Left lung (tissue), 10 donors: ENCODE measurements around the gene KIAA0513. TPM values are rescaled to one million over a fixed set of nuclear protein-coding genes. Genes with fewer than 3 reads are reported as not detected.

Source experiments
- ATAC-seq: fragments of 200-7000 bp; cut with Tn5 transposase; one replicate; pipeline ENCODE4 v1.9.1; 2020; ENCODE audit warnings: moderate library complexity
- DNase-seq, 4 donors: peaks; one replicate each; pipeline ENCODE4 v3.0.0-alpha.2; 2013 to 2020
- H3K27ac ChIP-seq, 2 donors: fragments of 200-600 bp; sonication (generic) in 1 of 2; one replicate each; pipeline versions ENCODE4 v1.5.0 to v1.8.0; 2020 to 2021
- H3K27me3 ChIP-seq, 2 donors: fragments of 200-600 bp; sonication (generic) in 1 of 2; one replicate each; pipeline versions ENCODE4 v1.5.0 to v1.8.0; 2020 to 2021
- H3K36me3 ChIP-seq, 2 donors: fragments of 200-600 bp; sonication (generic) in 1 of 2; one replicate each; pipeline versions ENCODE4 v1.5.0 to v1.8.0; 2020 to 2021
- H3K4me1 ChIP-seq, 2 donors: fragments of 200-600 bp; one replicate each; pipeline ENCODE4 v1.8.0; 2021
- H3K4me3 ChIP-seq, 2 donors: fragments of 200-600 bp; sonication (generic) in 1 of 2; one replicate each; pipeline versions ENCODE4 v1.5.0 to v1.8.0; 2020 to 2021; ENCODE audit warnings: mild to moderate bottlenecking in 1 of 2
- H3K9me3 ChIP-seq, 2 donors: fragments of 200-600 bp; sonication (generic) in 1 of 2; one replicate each; pipeline versions ENCODE4 v1.5.0 to v1.8.0; 2020 to 2021
- intact Hi-C, 2 donors: fragments of 100-400 bp; cut with DNase I; formaldehyde crosslinking; loops; one replicate each; pipeline versions ENCODE4 v1.11.2 to v1.14.2; 2022
- polyA plus RNA-seq, 6 donors: library from polyadenylated mRNA; unstranded; fragments of 120-200 nt; gene quantifications; one replicate each; pipeline ENCODE4 v1.2.1, GENCODE V29; 2013; ENCODE audit not compliant: insufficient read length in 6 of 6
- total RNA-seq, 2 donors: library from RNA; stranded (reverse); fragmentation: NEBNext Ultra II Directional; extraction: Animal tissue kit (Norgen Biotek cat#: 25700); gene quantifications; one replicate each; pipeline ENCODE4 v1.2.1, GENCODE V29; 2021
- TF ChIP-seq, protein P1 (sequence below), 2 donors: fragments of 200-600 bp; sonication (generic) in 1 of 2; IDR thresholded peaks; one replicate each; pipeline versions ENCODE4 v1.5.0 to v1.8.0; 2021; ENCODE audit warnings: antibody characterized with exemption in 2 of 2
- donor health status: DM: no; HTN: yes; CAD: no.
- donor health status: DM: no; HTN: no; CAD: no.

KIAA0513 gene
- total and polyA plus RNA-seq, 8 donors: 4.4 to 31.7 (median 7.6) TPM

DNA sequence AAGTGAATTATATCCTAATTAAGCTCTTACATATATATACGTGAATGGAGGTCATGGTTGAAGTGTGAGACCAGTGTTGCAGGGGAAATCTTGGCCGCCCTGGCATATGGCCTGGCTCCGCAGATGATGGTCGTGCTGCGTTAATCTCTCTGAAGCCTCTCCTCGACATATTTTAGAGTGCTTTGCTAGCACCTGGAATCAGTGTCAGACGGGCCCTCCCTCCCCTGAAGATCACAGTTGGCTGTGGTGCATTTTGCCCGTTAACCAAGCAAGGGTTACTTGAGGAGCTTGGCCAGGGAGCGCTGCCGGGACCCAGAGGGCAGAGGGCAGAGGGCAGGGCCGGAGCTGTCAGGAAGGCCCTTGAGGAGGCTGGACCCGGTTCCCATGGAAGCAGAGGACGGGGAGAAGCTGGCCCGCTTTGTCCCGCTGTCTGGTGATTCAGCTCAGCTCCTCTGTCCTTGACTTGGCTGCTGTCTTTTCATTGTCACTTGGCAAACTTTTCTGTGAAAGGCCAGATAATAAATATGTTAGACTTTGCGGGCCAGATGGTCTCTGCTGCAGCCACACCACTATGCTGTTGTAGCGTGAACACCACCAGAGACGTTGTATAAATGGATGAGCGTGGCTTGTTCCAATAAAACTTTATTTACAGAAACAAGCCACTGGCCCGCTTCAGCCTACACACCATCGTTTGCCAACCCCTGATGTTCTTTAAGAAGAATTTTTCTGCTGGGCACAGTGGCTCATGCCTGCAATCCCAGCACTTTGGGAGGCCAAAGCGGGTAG is 52.4 kb downstream of the KIAA0513 start:
- Histone ChIP-seq H3K27me3 (peaks cover 0 to 6% of the 10 kb centered on the region in 2 donors), H3K4me1 (peaks cover 0 to 33% of the 10 kb centered on the region in 2 donors), H3K4me3 (no peak overlapping the region), H3K27ac (no peak overlapping the region), H3K9me3 (no peaks in the 10 kb centered on the region), H3K36me3 (peaks cover 0 to 71% of the 10 kb centered on the region in 2 donors)
- TF ChIP-seq, protein P1, sequence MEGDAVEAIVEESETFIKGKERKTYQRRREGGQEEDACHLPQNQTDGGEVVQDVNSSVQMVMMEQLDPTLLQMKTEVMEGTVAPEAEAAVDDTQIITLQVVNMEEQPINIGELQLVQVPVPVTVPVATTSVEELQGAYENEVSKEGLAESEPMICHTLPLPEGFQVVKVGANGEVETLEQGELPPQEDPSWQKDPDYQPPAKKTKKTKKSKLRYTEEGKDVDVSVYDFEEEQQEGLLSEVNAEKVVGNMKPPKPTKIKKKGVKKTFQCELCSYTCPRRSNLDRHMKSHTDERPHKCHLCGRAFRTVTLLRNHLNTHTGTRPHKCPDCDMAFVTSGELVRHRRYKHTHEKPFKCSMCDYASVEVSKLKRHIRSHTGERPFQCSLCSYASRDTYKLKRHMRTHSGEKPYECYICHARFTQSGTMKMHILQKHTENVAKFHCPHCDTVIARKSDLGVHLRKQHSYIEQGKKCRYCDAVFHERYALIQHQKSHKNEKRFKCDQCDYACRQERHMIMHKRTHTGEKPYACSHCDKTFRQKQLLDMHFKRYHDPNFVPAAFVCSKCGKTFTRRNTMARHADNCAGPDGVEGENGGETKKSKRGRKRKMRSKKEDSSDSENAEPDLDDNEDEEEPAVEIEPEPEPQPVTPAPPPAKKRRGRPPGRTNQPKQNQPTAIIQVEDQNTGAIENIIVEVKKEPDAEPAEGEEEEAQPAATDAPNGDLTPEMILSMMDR (IDR thresholded peaks at IDR 0.05): no peak
- intact Hi-C loops: no loop called here
- DNase-seq: peak in 1 of 4 donors; percentile 76
- ATAC-seq: no peak

DNA sequence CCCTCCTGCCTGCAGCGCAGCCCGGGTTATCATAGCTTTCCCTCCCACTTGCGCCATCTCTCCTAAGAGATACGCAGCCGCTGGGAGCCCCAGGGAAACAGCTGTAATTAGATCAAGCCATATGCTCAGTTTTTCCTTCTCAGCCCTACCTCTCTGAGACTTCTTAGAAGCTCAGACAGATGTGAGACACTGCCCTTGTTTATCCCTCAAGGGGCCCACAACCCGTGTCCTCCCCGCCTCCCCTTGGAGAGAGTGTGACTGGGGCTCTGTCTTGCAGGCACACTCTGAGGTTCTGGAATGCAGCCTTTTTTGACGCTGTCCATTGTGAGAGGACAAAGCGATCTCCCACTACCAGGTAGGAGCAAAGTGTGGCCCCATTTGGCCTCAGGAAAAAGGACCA is 53.4 kb downstream of the KIAA0513 start:
- peaks cover 0 to 71% of the 10 kb centered on the region in 2 donors for H3K36me3 ChIP-seq
- no peak for ATAC-seq

DNA sequence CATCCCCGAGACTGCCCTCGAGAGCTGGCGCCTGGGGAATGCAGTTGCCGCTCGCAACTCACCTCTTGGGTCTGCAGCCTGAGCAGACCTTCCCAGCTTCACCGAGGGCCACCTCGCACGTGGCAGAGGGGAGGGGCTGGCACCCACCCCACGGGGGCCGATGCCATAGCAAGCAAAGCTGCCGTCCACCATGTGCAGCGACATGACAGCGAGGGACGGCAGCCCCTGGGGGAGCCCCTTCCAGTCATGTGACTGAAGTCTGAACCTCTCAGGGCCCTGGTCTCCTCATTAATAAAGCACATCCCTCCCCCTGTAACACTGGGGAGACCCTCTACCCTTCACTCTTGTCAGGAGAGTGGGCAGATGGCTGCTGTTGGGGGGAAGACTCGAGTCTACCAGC is 54.2 kb downstream of the KIAA0513 start:
- DNase-seq: peak in 1 of 4 donors; percentile 74
- TF ChIP-seq, protein P1 (IDR thresholded peaks at IDR 0.05): no peak
- intact Hi-C loops: no loop called here
- Histone ChIP-seq H3K9me3 (no peaks in the 10 kb centered on the region), H3K36me3 (peaks cover 0 to 71% of the 10 kb centered on the region in 2 donors), H3K4me1 (peaks cover 0 to 30% of the 10 kb centered on the region in 2 donors), H3K4me3 (no peak overlapping the region), H3K27ac (no peak overlapping the region), H3K27me3 (peaks cover 0 to 6% of the 10 kb centered on the region in 2 donors)
- no peak for ATAC-seq

More for the DNA sequence above, 53.4 kb downstream of the KIAA0513 start:
- DNase-seq: no peak
- Histone ChIP-seq H3K27me3 (peaks cover 0 to 6% of the 10 kb centered on the region in 2 donors), H3K4me3 (no peak overlapping the region), H3K9me3 (no peaks in the 10 kb centered on the region), H3K27ac (no peak overlapping the region), H3K4me1 (peaks cover 0 to 33% of the 10 kb centered on the region in 2 donors)
- intact Hi-C loops: no loop called here
- TF ChIP-seq, protein P1 (IDR thresholded peaks at IDR 0.05): no peak

DNA sequence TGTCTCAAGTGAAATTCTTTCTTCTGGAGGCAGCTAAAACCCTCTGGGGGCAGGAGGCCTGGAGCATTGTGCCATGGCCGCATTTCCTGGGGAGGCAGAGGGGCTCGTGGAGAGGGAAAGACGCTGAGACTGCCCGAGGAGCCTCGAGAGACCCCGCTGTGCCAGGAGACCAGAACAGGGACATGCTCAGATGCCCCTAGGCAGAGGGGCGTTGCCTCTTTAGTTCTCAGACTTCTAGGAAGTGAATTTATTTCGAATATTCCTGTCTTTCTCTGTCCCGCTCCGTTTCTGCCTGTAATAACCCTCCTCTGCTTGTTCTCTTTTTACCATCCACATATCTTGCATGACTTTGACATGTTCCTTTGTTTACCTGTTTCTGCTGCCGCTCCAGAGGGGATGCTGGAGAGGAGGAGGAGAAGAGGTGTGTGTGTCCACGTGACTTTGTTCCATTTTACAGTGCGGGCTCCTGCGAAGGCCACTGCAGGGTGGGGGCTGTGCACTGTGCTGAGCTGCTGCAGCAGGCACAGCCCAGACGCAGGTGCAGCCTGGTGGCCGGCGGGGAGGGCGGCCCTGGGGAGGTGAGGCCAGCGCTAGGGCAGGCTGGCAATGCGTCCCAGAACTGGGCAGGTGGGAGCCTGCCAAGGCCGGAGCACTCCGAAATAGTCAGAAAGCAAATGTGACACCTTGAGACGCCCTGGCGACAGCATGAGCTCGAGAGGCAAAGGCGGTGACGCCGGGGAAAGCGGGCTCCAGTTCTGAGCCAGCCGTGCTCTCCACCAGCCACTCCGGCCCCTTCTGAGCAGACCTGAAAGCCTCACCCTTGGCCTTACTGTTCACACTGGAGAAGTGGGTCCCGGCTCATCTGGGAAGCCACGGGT is 54.8 kb downstream of the KIAA0513 start:
- H3K27ac ChIP-seq: no peak overlapping the region
- H3K9me3 ChIP-seq: no peaks in the 10 kb centered on the region
- no peak overlapping the region for H3K4me3 ChIP-seq
- peak in 2 of 4 donors; percentile 44 to 73 for DNase-seq
- H3K36me3 ChIP-seq: peaks cover 0 to 71% of the 10 kb centered on the region in 2 donors
- TF ChIP-seq, protein P1 (IDR thresholded peaks at IDR 0.05): no peak
- peaks cover 0 to 6% of the 10 kb centered on the region in 2 donors for H3K27me3 ChIP-seq
- peaks cover 0 to 24% of the 10 kb centered on the region in 2 donors for H3K4me1 ChIP-seq
- peak; percentile 72 for ATAC-seq
- intact Hi-C loops: no loop called here
